Ureter (tissue), 1 donor: ENCODE results near the gene MALRD1. TPM values are rescaled to one million over a fixed set of nuclear protein-coding genes. Genes with fewer than 3 reads are reported as not detected.

Experiments used
- DNase-seq: peaks from one replicate; pipeline ENCODE4 v3.0.0-alpha.2; 2020; ENCODE audit warnings: low spot score
- total RNA-seq: library from RNA; stranded (reverse); gene quantifications from one replicate; pipeline ENCODE4 v1.2.4, GENCODE V29; 2023
- donor health status: DM: yes; HTN: yes; CAD: no.

The MALRD1 gene
- total RNA-seq, 1 donor from 2014 or later: 2.3 TPM

DNA sequence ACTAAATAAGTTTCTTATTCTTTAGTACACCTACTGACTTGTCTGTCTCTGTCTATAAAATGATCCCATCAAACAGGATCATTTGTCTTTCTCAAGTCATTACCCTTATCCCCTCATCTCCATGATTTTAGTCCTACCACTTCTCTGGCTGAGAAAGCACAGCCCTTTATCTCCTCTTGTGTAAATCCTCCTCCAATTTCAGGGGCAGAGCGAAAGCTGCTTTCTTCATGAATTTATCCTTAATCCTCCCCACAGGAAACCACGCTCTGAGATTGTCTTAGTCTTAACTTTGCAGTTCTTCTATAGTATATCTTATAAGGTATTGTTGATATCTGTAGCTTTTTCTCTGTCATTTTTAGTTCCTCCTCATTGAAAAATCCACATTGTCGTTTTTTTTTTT is 528.0 kb downstream of the MALRD1 start:
- DNase-seq: no peak

- no peak for DNase-seq
These were observed 528.8 kb downstream of the MALRD1 start for GRCh38 chr10:19577381-19577780.

DNA sequence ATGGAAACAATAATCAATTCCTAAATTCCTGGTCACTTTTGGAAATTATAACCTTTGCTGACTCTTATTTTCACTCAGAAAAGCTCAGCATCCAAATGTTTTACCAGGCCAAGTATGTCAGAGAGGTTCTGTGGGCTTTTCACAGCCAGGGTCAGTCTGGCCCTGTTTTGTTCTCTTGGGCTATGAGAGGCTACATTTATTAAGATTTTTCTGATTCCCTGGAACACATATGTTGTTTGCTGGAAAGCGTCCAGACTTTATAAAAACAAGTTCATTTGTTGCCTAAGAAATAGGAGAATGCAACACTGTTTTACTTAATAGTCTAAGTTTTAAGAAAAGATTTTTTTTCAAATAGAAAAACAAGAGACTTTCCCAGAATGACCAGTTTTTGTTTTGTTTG is 529.2 kb downstream of the MALRD1 start:
- DNase-seq: no peak

DNA sequence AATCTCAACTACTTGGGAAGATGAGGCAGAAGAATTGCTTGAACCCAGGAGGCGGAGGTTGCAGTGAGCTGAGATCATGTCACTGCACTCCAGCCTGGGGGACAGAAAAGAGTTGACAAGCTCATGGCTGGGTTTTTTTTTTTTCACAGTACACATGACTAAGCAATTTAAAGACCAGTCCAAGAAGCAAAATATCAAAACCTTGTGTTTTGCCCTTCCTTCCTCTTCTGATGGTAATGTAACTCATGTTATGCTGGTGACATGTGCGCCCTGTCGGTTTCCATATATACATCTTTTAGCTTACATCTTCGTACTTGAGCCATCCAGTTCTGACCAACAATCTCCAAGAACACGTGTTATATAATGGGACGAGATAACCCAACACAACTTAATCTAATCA is 530.0 kb downstream of the MALRD1 start:
- no peak for DNase-seq

GRCh38 chr10:19579761-19580545 is 531.4 kb downstream of the MALRD1 start:
- no peak for DNase-seq

DNA sequence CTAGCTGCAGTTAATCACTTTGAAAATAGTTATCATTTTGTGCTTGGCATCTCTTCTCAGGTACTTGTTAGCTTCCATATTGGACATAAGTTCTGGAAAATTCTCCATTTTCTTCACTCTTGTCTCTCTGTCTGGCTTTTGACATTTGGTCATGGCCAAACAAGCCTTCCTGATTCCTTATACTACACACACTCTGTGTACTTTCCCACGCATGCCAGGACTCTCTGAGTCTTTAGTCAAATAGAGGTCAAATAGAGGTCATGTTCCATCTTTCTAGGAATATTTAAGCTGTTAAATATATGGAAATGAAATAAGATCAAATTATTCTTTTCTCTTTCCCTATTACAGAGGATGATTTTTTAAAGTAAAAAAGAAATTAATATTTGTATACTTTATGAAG is 532.1 kb downstream of the MALRD1 start:
- DNase-seq: no peak

GRCh38 chr10:19588608-19589007 is 540.0 kb downstream of the MALRD1 start:
- no peak for DNase-seq

DNA sequence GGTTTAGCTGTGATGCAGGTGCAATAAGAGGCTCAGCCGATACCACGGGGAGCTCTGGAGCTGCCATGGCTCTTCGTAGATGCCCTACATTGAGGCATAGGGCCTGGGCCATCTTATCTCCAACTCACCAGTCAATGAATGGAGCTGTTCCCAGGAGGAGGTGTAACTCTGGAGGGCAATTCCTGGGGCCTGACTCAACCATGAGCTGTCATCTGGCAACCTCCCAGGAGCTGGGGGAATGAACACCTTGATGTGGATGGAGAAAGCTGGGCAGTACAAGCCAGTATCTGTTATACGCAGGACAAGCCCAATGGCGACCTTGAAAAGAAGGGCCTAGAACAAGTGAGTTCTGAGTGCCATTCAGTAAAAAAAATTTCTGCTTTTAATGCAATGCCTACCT is 543.7 kb downstream of the MALRD1 start:
- no peak for DNase-seq

GRCh38 chr10:19595212-19595845 is 546.7 kb downstream of the MALRD1 start:
- no peak for DNase-seq

DNA sequence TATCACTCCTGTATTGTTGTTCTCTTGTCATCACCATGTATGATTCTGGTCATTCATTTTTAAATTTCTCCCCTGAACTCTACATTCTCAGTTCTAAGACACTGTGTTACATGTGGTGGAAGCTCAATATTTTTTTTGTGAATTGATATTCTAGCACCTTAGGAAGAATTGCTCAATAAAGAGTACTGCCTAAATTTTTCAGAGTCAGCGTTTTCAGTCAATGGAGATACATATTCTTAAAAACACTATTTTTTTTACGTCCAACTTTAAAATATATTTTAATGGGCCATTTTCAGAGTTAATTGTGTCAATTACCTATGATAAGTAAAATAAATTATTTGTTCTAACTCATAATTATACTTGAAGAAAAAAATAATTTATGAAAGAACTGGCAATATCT is 557.2 kb downstream of the MALRD1 start:
- DNase-seq: no peak

DNA sequence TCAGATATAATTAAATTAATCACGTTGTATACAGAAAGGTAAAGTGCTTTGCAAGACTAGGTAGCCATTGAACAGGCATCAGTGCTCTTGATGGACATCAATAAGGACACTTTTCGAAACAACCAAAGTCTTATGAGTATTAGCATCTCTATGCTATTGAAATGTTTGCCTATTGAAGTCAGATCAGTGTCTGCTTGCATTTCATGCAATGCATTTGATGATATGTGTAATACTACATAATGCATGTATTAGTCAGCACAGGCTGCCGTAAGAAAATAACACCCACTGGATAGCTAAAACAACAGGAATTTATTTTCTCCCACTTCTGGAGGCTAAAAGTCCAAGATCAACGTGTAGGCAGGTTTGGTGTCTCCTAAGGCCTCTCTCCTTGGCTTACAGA is 558.4 kb downstream of the MALRD1 start:
- DNase-seq: no peak

- DNase-seq: no peak
These were observed 563.2 kb downstream of the MALRD1 start for GRCh38 chr10:19611775-19612174.

DNA sequence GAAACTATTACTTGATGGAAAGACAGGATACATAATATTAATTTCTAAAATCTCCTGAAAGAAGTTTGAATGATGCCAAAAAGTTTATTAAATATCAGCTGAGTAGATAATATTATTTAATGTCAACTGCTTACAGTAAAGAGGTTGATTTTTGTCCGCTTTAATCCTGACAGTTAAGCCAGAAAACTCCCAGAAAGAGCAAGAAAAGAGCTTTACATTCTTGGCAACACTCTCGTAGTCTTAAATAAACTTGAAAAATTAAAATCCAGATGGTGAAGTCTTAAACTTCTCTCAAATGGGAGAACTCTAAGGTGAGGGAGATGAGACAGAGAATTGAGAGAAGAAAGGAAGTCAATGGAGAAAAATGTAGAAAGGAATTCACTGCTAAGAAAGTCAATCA is 568.4 kb downstream of the MALRD1 start:
- DNase-seq: no peak

- no peak for DNase-seq
These were observed 572.2 kb downstream of the MALRD1 start for GRCh38 chr10:19620811-19621210.

- no peak for DNase-seq
These were observed 574.7 kb downstream of the MALRD1 start for GRCh38 chr10:19623321-19623720.

GRCh38 chr10:19626156-19626555 is 577.6 kb downstream of the MALRD1 start:
- no peak for DNase-seq

- no peak for DNase-seq
These were observed 580.4 kb downstream of the MALRD1 start for GRCh38 chr10:19628767-19629560.

- DNase-seq: peak; percentile 61
These were observed 581.0 kb downstream of the MALRD1 start for GRCh38 chr10:19629567-19629966.

GRCh38 chr10:19634163-19634562 is 585.6 kb downstream of the MALRD1 start:
- DNase-seq: no peak

DNA sequence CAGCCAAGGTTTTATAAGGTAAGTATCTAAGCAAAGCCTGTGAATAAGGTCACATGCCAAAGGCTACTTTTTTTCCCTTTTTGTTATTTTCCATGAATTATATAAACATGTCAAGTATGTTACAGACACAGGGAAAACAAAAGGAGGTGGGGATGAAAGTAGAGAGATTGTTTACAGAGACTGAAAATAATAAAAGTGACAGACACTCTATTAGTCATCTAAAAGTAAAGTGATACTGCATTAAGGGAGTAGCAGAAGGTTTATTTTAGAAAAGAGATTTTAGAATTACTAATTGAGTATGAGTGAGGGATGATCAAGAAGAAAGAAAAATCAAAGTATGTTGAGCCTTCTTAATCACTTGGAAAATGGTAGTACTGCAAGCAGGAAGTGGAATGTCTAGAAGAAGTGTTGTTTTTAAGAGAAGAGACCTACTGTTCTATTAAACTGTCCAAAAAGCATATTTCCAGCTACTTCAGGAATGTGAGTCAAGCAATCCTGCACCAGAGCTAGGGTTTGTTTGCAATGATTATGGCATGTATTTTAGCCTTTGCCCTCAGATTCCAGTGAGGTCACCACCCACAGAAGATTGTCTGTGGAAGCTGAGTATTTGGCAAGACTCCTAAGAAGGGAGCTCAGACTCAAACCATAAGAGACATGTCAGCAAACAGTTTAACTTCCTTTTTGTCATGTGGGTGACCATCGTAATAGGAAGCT is 589.7 kb downstream of the MALRD1 start:
- DNase-seq: no peak

GRCh38 chr10:19638896-19639233 is 590.3 kb downstream of the MALRD1 start:
- no peak for DNase-seq

GRCh38 chr10:19640566-19641263 is 592.1 kb downstream of the MALRD1 start:
- no peak for DNase-seq
